Neural cell (in vitro differentiated cells): ENCODE measurements around the gene DCBLD2. TPM values are rescaled to one million over a fixed set of nuclear protein-coding genes. Genes with fewer than 3 reads are reported as not detected.

Source experiments
- H2AFZ ChIP-seq: fragments of 200-600, 300-800 bp; sonication (generic), shearing (Covaris generic); 2 replicates; pipeline ENCODE4 v1.6.0; 2014; ENCODE audit warnings: low read depth, mild to moderate bottlenecking, antibody characterized with exemption, low read length, moderate library complexity
- H3F3A ChIP-seq: fragments of 200-600 bp; shearing (Covaris generic); 2 replicates; pipeline ENCODE4 v1.6.1; 2016; ENCODE audit warnings: mild to moderate bottlenecking, moderate library complexity, mixed read lengths, antibody characterized with exemption, low read length; ENCODE audit not compliant: insufficient read depth, poor library complexity, severe bottlenecking
- H3K27ac ChIP-seq: fragments of 200-600, 300-800 bp; sonication (generic), shearing (Covaris generic); 2 replicates; pipeline ENCODE4 v1.5.1; 2014; ENCODE audit warnings: mild to moderate bottlenecking, low read length, moderate library complexity
- H3K27me3 ChIP-seq: fragments of 300-800, 200-600 bp; sonication (generic), shearing (Covaris generic); 2 replicates; pipeline ENCODE4 v1.6.0; 2014; ENCODE audit warnings: mild to moderate bottlenecking, low read depth, low read length, moderate library complexity; ENCODE audit not compliant: insufficient read depth
- H3K36me3 ChIP-seq: fragments of 300-800, 200-600 bp; sonication (generic), shearing (Covaris generic); 2 replicates; pipeline ENCODE4 v1.5.1; 2014; ENCODE audit warnings: mild to moderate bottlenecking, antibody characterized with exemption, low read length, moderate library complexity; ENCODE audit not compliant: insufficient read depth
- H3K4me2 ChIP-seq: fragments of 300-800, 200-600 bp; sonication (generic), shearing (Covaris generic); 2 replicates; pipeline ENCODE4 v1.6.0; 2014; ENCODE audit warnings: mild to moderate bottlenecking, low read length
- H3K4me3 ChIP-seq: fragments of 300-800, 200-600 bp; sonication (generic), shearing (Covaris generic); 2 replicates; pipeline ENCODE4 v1.5.1; 2014; ENCODE audit warnings: mild to moderate bottlenecking, low read length, moderate library complexity
- H3K79me2 ChIP-seq: fragments of 200-600 bp; shearing (Covaris generic); replicated peaks from 2 replicates; pipeline ENCODE4 v1.6.0; 2014; ENCODE audit warnings: mild to moderate bottlenecking, low read length, moderate library complexity; ENCODE audit not compliant: insufficient read depth
- H3K9ac ChIP-seq: fragments of 300-800, 200-600 bp; sonication (generic), shearing (Covaris generic); 2 replicates; pipeline ENCODE4 v1.6.1; 2016; ENCODE audit warnings: mild to moderate bottlenecking, low read length, mixed read lengths
- H3K9me2 ChIP-seq: fragments of 200-600 bp; shearing (Covaris generic); 2 replicates; pipeline ENCODE4 v1.6.1; 2016; ENCODE audit warnings: mild to moderate bottlenecking, low read length, mixed read lengths; ENCODE audit not compliant: insufficient read depth
- H3K9me3 ChIP-seq: fragments of 200-600, 300-800 bp; sonication (generic), shearing (Covaris generic); 2 replicates; pipeline ENCODE4 v1.6.1; 2016; ENCODE audit warnings: mild to moderate bottlenecking, mixed run types, low read length, moderate library complexity, mixed read lengths
- H4K20me1 ChIP-seq: fragments of 200-600 bp; shearing (Covaris generic); 2 replicates; pipeline ENCODE4 v1.6.1; 2016; ENCODE audit warnings: mild to moderate bottlenecking, mixed run types; ENCODE audit not compliant: insufficient read depth
- CTCF ChIP-seq: fragments of 450-650 bp; IDR thresholded peaks from 2 replicates; pipeline ENCODE4 v1.5.1; 2014; ENCODE audit warnings: antibody characterized with exemption, mild to moderate bottlenecking, moderate library complexity; ENCODE audit not compliant: poor library complexity, severe bottlenecking
- EP300 ChIP-seq: fragments of 450-650 bp; conservative IDR thresholded peaks from 2 replicates; pipeline ENCODE4 v1.6.1; 2014; ENCODE audit warnings: antibody characterized with exemption, mild to moderate bottlenecking, moderate library complexity; ENCODE audit not compliant: poor library complexity, severe bottlenecking
- EZH2 ChIP-seq: fragments of 200-600, 300-800 bp; shearing (Covaris generic), sonication (generic); IDR thresholded peaks from 2 replicates; pipeline ENCODE4 v1.6.1; 2014; ENCODE audit warnings: antibody characterized with exemption, low read length, borderline replicate concordance, mild to moderate bottlenecking; ENCODE audit not compliant: insufficient read depth, poor library complexity, severe bottlenecking
- MXI1 ChIP-seq: fragments of 450-650 bp; conservative IDR thresholded peaks from 2 replicates; pipeline ENCODE4 v1.6.1; 2014; ENCODE audit warnings: antibody characterized with exemption, mild to moderate bottlenecking; ENCODE audit not compliant: poor library complexity, severe bottlenecking
- POLR2AphosphoS5 ChIP-seq: IDR thresholded peaks from 2 replicates; pipeline ENCODE4 v1.6.1; 2012
- RAD21 ChIP-seq: fragments of 450-650 bp; conservative IDR thresholded peaks from 2 replicates; pipeline ENCODE4 v1.6.1; 2014; ENCODE audit warnings: antibody characterized with exemption, mild to moderate bottlenecking, moderate library complexity
- REST ChIP-seq: IDR thresholded peaks from 2 replicates; pipeline ENCODE4 v1.6.1; 2012; ENCODE audit warnings: borderline replicate concordance
- SMC3 ChIP-seq: fragments of 450-650 bp; conservative IDR thresholded peaks from 2 replicates; pipeline ENCODE4 v1.6.1; 2014; ENCODE audit warnings: antibody characterized with exemption, mild to moderate bottlenecking, moderate library complexity; ENCODE audit not compliant: poor library complexity
- TAF1 ChIP-seq: IDR thresholded peaks from 2 replicates; pipeline ENCODE4 v1.6.1; 2012; ENCODE audit warnings: low read depth
- polyA plus RNA-seq: library from polyadenylated mRNA; depleted of rRNA; stranded (reverse); fragments of >200 nt; gene quantifications from 2 replicates; pipeline ENCODE4 v1.2.3, GENCODE V29; 2014

Gene DCBLD2
- polyA plus RNA-seq, 1 donor from 2014 or later, result 69.0 TPM

DNA sequence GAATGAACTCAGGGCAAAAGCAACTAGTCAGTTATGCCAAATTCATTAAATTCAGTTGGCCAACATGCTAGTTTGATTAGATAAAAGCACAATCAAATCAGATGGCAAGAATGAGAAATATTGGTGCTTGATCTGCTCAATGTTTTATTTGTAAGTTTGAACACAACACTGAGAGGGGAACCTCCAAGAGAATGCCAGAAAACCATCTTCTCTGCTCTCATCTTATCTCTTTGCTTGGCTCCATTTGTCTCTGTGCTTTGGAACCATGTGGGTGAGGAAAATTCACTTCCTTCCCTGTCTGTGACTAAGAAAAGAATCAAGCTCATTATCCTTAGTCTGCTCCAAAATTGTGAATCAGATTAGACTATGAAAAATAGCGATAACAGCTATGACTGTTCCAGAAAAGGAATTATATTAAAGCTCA lies 43.6 kb upstream of the DCBLD2 start:
- Histone ChIP-seq H2AFZ (no peak overlapping the region), H3K9me3 (no peaks in the 10 kb centered on the region)

DNA sequence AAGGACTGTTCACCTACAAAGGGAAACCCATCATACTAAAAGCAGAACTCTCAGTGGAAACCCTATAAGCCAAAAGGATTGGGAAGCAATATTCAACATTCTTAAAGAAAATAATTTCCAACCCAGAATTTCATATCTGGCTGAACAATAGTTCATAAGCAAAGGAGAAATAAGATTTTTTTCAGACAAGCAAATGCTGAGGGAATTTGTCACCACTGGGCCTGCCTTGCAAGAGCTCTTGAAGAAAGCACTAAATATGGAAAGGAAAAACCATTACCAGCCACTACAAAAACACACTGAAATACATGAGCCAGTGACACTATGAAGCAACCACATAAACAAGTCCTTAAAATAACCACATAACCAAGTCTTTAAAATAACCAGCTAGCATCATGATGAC lies 28.9 kb upstream of the DCBLD2 start:
- no peaks in the 10 kb centered on the region for H4K20me1 ChIP-seq
- TF ChIP-seq EP300, result no peak
- TF ChIP-seq CTCF, result no peak
- no peak for TF ChIP-seq MXI1
- no peak for TF ChIP-seq EZH2
- TF ChIP-seq TAF1, result no peak
- TF ChIP-seq SMC3, result no peak
- no peak for TF ChIP-seq POLR2AphosphoS5
- no peak for TF ChIP-seq RAD21
- no peak for TF ChIP-seq REST
- H3K9ac ChIP-seq, result no peak overlapping the region
- H3K27ac ChIP-seq, result no peak overlapping the region
- H3K9me3 ChIP-seq, result peaks cover 3% of the 10 kb centered on the region
- no peak overlapping the region for H3K4me3 ChIP-seq
- no peaks in the 10 kb centered on the region for H3K9me2 ChIP-seq
- no peaks in the 10 kb centered on the region for H3F3A ChIP-seq
- H3K4me2 ChIP-seq, result no peak overlapping the region
- no peak overlapping the region for H2AFZ ChIP-seq
- no peaks in the 10 kb centered on the region for H3K79me2 ChIP-seq
- H3K27me3 ChIP-seq, result no peaks in the 10 kb centered on the region
- H3K36me3 ChIP-seq, result no peaks in the 10 kb centered on the region

More for the DNA sequence above, 43.6 kb upstream of the DCBLD2 start:
- no peaks in the 10 kb centered on the region for H3K9me2 ChIP-seq
- TF ChIP-seq REST (no peak), TAF1 (no peak), EP300 (no peak), EZH2 (no peak), RAD21 (no peak), SMC3 (no peak), MXI1 (no peak), POLR2AphosphoS5 (no peak)
- no peaks in the 10 kb centered on the region for H3K27me3 ChIP-seq
- H3K27ac ChIP-seq, result no peak overlapping the region
- H3K36me3 ChIP-seq, result no peaks in the 10 kb centered on the region
- no peaks in the 10 kb centered on the region for H3K79me2 ChIP-seq
- H3K4me2 ChIP-seq, result no peak overlapping the region
- no peak overlapping the region for H3K4me3 ChIP-seq
- no peaks in the 10 kb centered on the region for H4K20me1 ChIP-seq
- no peaks in the 10 kb centered on the region for H3F3A ChIP-seq
- H3K9ac ChIP-seq, result no peak overlapping the region
